22Rv1 (cell line): ENCODE measurements around the gene GALNTL6.

Experiments used
- ZFX ChIP-seq: fragments of 450-650 bp; IDR thresholded peaks from 2 replicates; pipeline ENCODE4 v1.6.1; 2017; ENCODE audit warnings: antibody characterized with exemption, borderline replicate concordance
- TF ChIP-seq, protein P1 (sequence below): fragments of 450-650 bp; IDR thresholded peaks from 2 replicates; pipeline ENCODE4 v1.5.1; 2017; ENCODE audit warnings: mild to moderate bottlenecking

DNA sequence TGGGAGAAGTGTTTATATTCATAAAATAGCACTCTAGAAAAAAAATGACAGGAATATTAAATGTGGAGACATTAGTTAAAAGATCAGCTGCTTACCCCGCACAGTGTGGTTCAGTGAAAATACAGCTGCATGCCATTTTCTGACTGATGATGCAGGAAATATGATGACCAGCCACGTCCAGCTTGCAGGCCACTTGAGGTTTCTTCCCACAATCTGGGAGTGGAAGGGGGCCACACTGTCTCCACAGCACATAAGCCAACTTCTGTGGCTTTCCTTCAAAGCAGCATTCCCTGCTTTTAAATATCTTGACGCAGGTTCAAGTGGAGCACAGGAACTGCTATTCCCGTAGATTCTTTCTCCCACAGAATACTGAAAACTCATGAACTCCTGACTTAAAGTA lies 1182.0 kb downstream of the GALNTL6 start:
- TF ChIP-seq, protein P1, sequence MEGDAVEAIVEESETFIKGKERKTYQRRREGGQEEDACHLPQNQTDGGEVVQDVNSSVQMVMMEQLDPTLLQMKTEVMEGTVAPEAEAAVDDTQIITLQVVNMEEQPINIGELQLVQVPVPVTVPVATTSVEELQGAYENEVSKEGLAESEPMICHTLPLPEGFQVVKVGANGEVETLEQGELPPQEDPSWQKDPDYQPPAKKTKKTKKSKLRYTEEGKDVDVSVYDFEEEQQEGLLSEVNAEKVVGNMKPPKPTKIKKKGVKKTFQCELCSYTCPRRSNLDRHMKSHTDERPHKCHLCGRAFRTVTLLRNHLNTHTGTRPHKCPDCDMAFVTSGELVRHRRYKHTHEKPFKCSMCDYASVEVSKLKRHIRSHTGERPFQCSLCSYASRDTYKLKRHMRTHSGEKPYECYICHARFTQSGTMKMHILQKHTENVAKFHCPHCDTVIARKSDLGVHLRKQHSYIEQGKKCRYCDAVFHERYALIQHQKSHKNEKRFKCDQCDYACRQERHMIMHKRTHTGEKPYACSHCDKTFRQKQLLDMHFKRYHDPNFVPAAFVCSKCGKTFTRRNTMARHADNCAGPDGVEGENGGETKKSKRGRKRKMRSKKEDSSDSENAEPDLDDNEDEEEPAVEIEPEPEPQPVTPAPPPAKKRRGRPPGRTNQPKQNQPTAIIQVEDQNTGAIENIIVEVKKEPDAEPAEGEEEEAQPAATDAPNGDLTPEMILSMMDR = no peak
- TF ChIP-seq ZFX = no peak
